ENCODE measurements around the gene FTCDNL1. TPM values are rescaled to one million over a fixed set of nuclear protein-coding genes. Genes with fewer than 3 reads are reported as not detected.

The FTCDNL1 gene
- total RNA-seq, 1 donor from 2014 or later: 1.2 TPM

- TF ChIP-seq CTCF (IDR thresholded peaks at IDR 0.05; ENCODE audit: unreplicated experiment): no peak
- Mint-ChIP-seq H3K36me3 (ENCODE audit: insufficient read depth) (peaks cover 3% of the 10 kb centered on the region), H3K9me3 (ENCODE audit: low read depth) (peaks cover 5% of the 10 kb centered on the region), H3K27me3 (no peaks in the 10 kb centered on the region), H3K4me1 (ENCODE audit: low read depth) (peaks cover 7% of the 10 kb centered on the region), H3K4me3 (ENCODE audit: low read depth) (no peak overlapping the region), H3K27ac (no peak overlapping the region)
- DNase-seq (ENCODE audit: low spot score, unreplicated experiment): no peak
Observed at GRCh38 chr2:199869227-199869541, 18.2 kb upstream of the FTCDNL1 start.

- no peaks in the 10 kb centered on the region for H3K36me3 Mint-ChIP-seq (ENCODE audit: insufficient read depth)
- H3K4me3 Mint-ChIP-seq (ENCODE audit: low read depth): no peak overlapping the region
- peaks cover 3% of the 10 kb centered on the region for H3K27me3 Mint-ChIP-seq
- no peak for DNase-seq (ENCODE audit: low spot score, unreplicated experiment)
- H3K27ac Mint-ChIP-seq: no peak overlapping the region
- TF ChIP-seq CTCF (IDR thresholded peaks at IDR 0.05; ENCODE audit: unreplicated experiment): no peak
- no peaks in the 10 kb centered on the region for H3K9me3 Mint-ChIP-seq (ENCODE audit: low read depth)
- H3K4me1 Mint-ChIP-seq (ENCODE audit: low read depth): peaks cover 7% of the 10 kb centered on the region
Observed at GRCh38 chr2:199868431-199869226, 17.6 kb upstream of the FTCDNL1 start.

GRCh38 chr2:199865905-199866304, 14.9 kb upstream of the FTCDNL1 start:
- Mint-ChIP-seq H3K4me3 (ENCODE audit: low read depth) (no peak overlapping the region), H3K9me3 (ENCODE audit: low read depth) (no peaks in the 10 kb centered on the region), H3K27me3 (peaks cover 5% of the 10 kb centered on the region), H3K27ac (no peak overlapping the region), H3K36me3 (ENCODE audit: insufficient read depth) (no peaks in the 10 kb centered on the region), H3K4me1 (ENCODE audit: low read depth) (peaks cover 7% of the 10 kb centered on the region)
- TF ChIP-seq CTCF (IDR thresholded peaks at IDR 0.05; ENCODE audit: unreplicated experiment): no peak
- DNase-seq (ENCODE audit: low spot score, unreplicated experiment): no peak

- no peak for DNase-seq (ENCODE audit: low spot score, unreplicated experiment)
- Mint-ChIP-seq H3K9me3 (ENCODE audit: low read depth) (no peaks in the 10 kb centered on the region), H3K4me1 (ENCODE audit: low read depth) (no peaks in the 10 kb centered on the region), H3K27me3 (peaks cover 5% of the 10 kb centered on the region), H3K27ac (no peak overlapping the region), H3K36me3 (ENCODE audit: insufficient read depth) (no peaks in the 10 kb centered on the region), H3K4me3 (ENCODE audit: low read depth) (no peak overlapping the region)
- TF ChIP-seq CTCF (IDR thresholded peaks at IDR 0.05; ENCODE audit: unreplicated experiment): no peak
Observed at GRCh38 chr2:199862788-199863187, 11.8 kb upstream of the FTCDNL1 start.

GRCh38 chr2:199861132-199861774, 10.3 kb upstream of the FTCDNL1 start:
- no peaks in the 10 kb centered on the region for H3K9me3 Mint-ChIP-seq (ENCODE audit: low read depth)
- H3K36me3 Mint-ChIP-seq (ENCODE audit: insufficient read depth): no peaks in the 10 kb centered on the region
- no peak overlapping the region for H3K27ac Mint-ChIP-seq
- peaks cover 9% of the 10 kb centered on the region for H3K27me3 Mint-ChIP-seq
- no peaks in the 10 kb centered on the region for H3K4me1 Mint-ChIP-seq (ENCODE audit: low read depth)
- no peak overlapping the region for H3K4me3 Mint-ChIP-seq (ENCODE audit: low read depth)
- TF ChIP-seq CTCF (IDR thresholded peaks at IDR 0.05; ENCODE audit: unreplicated experiment): peak; percentile 64
- no peak for DNase-seq (ENCODE audit: low spot score, unreplicated experiment)
